HCEC 1CT (cell line): ENCODE measurements around the gene FAM53A.
"Not testable (repeated sequence)": the region's sequence is repeated elsewhere in the genome, so short reads cannot be mapped to it uniquely, and the experiment has no call there.

ENCODE experiments used
- DNase-seq: peaks from one replicate; pipeline ENCODE4 v3.0.0-alpha.2; 2017

FAM53A gene

GRCh38 chr4:1658146-1658545 lies 26.0 kb downstream of the FAM53A start:
- DNase-seq: no peak

GRCh38 chr4:1656986-1657385 lies 27.1 kb downstream of the FAM53A start:
- DNase-seq: no peak

GRCh38 chr4:1656132-1656531 lies 28.0 kb downstream of the FAM53A start:
- no peak for DNase-seq

- no peak for DNase-seq
Observed at GRCh38 chr4:1655676-1656075, 28.4 kb downstream of the FAM53A start.

GRCh38 chr4:1655081-1655480 lies 29.0 kb downstream of the FAM53A start:
- no peak for DNase-seq

GRCh38 chr4:1654216-1654955 lies 29.7 kb downstream of the FAM53A start:
- no peak for DNase-seq

DNA sequence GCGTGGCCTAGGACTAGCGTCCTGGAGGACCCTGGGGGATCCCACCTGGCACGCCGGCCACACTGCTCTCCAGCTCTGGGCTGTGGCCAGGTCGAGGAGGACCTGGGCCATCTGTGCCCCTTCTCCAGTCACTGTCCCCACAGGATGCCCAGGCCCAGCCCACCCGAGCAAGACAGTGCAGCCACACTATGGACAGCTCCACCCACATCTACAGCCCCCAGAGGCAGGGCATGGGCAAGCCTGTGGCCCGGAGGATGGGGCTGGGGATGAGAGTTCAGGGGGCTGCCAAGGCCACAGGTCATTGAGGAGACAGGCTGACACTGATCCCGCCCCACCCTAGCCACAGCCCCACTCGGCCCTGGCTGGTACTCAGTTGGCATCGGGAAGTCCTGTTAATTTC lies 30.3 kb downstream of the FAM53A start:
- DNase-seq: no peak

GRCh38 chr4:1652088-1652487 lies 32.0 kb downstream of the FAM53A start:
- no peak for DNase-seq

- DNase-seq: no peak
Observed at GRCh38 chr4:1651609-1652008, 32.5 kb downstream of the FAM53A start.

DNA sequence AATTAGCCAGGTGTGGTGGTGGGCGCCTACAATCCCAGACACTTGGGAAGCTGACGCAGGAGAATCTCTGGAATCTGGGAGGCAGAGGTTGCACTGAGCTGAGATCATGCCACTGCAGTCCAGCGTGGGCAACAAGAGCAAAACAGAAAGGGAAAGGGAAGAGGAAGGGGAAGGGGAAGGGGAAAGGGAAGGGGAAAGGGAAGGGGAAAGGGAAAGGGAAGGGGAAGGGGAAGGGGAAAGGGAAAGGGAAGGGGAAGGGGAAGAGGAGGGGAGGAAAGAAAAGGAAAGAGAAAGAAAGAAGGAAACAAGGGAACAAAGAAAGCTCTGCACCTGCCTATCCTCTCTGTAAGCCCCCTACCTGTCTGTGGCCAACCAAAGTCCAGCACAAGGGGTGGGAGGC lies 35.2 kb downstream of the FAM53A start:
- no peak for DNase-seq

GRCh38 chr4:1647432-1647831 lies 36.7 kb downstream of the FAM53A start:
- no peak for DNase-seq

GRCh38 chr4:1646690-1647089 lies 37.4 kb downstream of the FAM53A start:
- no peak for DNase-seq

DNA sequence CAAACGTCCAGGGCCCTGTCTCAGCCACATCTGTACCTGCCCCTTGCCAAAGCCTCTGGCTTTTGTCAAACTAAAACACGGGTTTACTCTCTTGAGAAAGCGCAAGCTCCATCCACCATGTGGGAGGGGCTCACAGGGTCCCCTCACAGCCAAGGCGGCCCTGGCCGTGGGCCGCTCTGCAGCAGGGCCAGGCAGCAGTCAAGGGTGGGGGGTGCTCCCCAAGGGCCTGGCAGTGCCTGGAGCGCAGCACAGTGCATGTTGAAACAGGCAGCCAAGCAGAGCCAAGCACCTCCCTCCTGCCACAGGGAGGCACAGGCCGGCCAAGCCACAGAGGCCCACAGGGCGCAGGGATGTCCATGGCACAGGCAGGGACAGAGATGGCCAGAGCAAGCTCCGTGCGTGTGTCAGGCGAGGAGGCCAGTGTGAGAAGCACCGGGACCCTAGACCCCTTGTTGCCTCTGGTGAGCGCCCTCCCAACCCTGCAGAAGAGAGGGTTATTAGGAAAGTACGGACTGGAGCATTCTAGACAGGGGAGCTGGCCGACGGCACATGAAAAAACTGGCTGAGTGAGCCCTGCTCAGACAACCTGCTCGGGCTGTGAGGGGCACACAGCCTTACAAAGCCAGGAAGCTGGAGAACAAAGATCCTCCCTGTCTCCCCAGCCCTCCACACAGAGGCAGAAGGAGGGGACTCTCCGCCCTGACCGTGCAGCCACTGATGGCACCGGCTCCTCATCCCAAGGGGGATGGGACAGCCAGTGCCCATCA lies 39.0 kb downstream of the FAM53A start:
- DNase-seq: no peak

GRCh38 chr4:1643971-1644735 lies 40.0 kb downstream of the FAM53A start:
- DNase-seq: no peak

DNA sequence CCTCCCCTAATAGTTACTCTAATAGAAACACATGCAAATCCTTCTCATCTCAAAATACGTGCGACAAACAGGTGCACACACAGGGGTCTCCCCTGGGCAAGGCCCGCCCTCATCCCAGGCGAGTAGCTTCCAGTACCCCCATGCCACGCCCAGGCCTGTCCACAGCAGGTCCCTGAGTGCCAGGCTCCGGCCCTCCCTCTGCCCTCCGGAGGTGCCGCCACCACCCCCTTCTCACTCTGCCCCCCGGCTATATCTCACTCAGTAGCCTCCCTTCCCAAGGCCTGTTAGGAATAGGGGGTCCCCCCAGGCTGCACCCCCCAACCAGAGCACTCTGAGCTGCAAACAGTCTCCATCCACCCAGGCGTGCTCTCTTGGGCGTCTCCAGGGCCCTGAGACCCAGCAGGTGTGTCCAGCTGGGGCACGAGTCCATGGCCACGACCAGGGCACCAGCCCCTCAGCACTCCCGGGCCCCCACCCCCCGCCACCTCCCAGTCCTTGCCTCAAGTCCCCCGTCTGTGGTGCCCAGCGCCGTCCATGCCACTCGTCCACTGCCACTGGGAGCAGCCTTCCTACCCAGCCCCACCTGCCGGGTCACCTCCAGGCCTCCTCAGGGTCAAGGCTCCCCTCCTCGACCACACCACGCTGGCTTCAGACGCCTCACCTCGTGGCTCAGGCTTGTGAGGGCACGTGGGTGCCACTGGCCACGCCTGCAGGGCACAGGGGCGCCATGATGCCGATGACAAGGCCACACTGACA lies 41.7 kb downstream of the FAM53A start:
- DNase-seq: no peak

GRCh38 chr4:1641671-1642070 lies 42.4 kb downstream of the FAM53A start:
- no peak for DNase-seq

DNA sequence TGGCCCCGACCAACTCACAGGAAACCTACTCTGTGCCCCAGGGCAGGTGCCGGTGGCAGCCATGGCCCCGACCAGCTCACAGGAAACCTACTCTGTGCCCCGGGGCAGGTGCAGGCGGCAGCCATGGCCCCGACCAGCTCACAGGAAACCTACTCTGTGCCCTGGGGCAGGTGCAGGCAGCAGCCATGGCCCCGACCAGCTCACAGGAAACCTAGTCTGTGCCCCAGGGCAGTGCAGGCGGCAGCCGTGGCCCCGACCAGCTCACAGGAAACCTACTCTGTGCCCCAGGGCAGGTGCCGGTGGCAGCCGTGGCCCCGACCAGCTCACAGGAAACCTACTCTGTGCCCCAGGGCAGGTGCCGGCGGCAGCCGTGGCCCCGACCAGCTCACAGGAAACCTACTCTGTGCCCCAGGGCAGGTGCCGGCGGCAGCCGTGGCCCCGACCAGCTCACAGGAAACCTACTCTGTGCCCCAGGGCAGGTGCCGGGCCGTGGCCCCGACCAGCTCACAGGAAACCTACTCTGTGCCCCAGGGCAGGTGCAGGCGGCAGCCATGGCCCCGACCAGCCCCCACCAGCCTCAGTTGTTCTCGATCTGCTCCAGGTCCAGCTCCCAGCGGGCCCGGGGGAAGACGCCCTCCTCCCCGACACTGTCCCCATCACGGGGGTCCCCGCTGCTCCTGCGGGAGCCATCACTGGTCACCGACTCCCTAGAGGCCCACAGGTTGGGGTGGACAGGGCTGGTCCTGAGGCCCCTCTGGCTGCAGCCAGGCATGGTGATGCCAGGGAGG lies 43.2 kb downstream of the FAM53A start:
- DNase-seq: not testable (repeated sequence)

DNA sequence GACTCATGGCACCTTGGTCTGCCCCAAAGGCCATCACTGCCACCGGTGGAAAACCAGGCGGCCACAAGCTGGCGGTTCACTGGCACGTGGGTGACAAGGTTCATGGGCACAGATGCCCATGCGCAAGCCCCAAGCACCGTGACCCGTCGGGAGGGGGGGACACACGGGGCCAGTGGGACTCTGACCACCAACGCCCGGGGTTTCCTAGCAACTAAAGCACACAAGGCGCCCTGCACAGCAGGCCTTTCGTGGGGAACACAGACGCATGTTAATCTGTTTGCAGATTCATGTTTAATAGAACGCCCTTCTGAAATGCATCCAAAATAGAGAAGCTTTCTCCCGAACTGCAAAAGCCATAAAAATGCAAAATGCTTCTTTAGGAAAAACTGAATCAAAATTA lies 43.9 kb downstream of the FAM53A start:
- no peak for DNase-seq

GRCh38 chr4:1639299-1639868 lies 44.7 kb downstream of the FAM53A start:
- DNase-seq: no peak

GRCh38 chr4:1638873-1639272 lies 45.2 kb downstream of the FAM53A start:
- no peak for DNase-seq

DNA sequence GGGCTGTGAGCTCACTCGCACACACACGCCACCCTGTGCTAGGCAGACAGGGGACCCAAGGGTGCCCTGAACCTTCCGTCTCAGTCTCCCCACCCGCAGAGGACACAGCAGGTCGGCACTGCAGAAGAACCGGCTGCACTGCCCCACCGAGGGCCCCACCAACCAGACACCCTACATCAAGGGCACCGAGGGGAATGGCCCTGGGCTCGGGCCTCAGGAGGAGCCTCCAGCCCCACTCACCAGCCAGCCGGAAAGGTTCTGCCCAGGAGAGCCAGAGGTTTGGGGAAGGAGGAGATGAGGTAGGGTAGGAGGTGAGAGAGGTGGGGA lies 45.9 kb downstream of the FAM53A start:
- no peak for DNase-seq
